AG04449 (cell line): Measurements from ENCODE around the gene THOC2.
A peak's percentile ranks its signal among the peaks of the same experiment; 100 is the strongest.
"Not testable (repeated sequence)": the region's sequence is repeated elsewhere in the genome, so short reads cannot be mapped to it uniquely, and the experiment has no call there.

ENCODE experiments used
- CTCF ChIA-PET: fragments of 350-600 bp; formaldehyde crosslinking; extraction: SDS; loops from one replicate; lab custom pipeline; 2021; ENCODE audit warnings: antibody characterized with exemption; lab: Yijun Ruan, JAX
- POLR2A ChIA-PET: fragments of 400-600, 350-600 bp; formaldehyde crosslinking; extraction: SDS; loops from one replicate; lab custom pipeline; 2020; ENCODE audit warnings: antibody characterized with exemption, inconsistent platforms; lab: Yijun Ruan, JAX
- DNase-seq: peaks from one replicate; pipeline ENCODE4 v3.0.0-alpha.2; 2010; ENCODE audit warnings: low read depth, low spot score
- H3K4me3 ChIP-seq: 2 replicates; pipeline ENCODE4 v1.5.1; 2011; ENCODE audit warnings: low read depth, mild to moderate bottlenecking, control low read depth, low read length
- TF ChIP-seq, protein P1 (sequence below): IDR thresholded peaks from one replicate; pipeline ENCODE4 v1.5.1; 2011; ENCODE audit warnings: mild to moderate bottlenecking, moderate library complexity, low read length, control low read depth, inconsistent platforms; ENCODE audit not compliant: insufficient read depth; ENCODE audit errors: missing control alignments

The THOC2 gene

DNA sequence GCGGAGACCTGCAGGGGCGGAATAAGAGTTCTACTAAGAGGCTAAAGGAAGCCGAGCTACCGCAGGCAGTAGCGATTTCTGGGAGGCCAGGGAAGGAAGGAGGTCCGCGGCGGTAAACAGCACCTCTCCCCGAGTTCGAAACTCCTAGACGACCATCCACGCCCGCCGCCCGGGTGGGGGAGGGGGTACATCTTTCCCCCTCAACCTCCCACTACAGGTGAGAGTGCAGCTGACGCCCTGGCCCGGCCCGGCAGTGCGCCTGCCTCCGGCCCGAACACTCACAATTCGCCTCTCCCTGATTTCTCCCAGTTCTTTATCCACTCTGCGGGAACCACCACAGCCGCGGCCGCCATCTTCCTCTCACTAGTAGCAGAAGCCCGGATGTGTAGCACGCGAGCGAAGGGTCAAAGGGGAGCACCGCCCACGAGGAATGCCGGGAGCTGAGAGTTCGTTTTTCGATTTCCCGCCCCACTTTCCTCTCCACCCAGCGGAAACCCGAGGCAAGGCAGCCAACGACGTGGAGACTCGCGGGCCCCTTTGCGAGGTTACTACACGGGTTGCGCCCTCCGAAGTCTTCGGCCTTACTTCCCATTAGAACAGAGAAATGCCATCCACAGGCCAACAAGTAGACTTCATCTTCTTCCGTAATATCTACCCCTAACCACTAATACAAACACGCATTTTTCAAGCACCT, at the start of gene THOC2:
Gene THOC2, minus strand, starts transcription at position 383 of the 694 bp plus-strand sequence. Its CDS starts 30 bp downstream, at position 353.
- ChIA-PET CTCF (no interaction called here), POLR2A (no interaction called here)
- peak; percentile 16 for DNase-seq
- peak within 1 kb of the TSS; percentile 82 for H3K4me3 ChIP-seq
- TF ChIP-seq, protein P1, sequence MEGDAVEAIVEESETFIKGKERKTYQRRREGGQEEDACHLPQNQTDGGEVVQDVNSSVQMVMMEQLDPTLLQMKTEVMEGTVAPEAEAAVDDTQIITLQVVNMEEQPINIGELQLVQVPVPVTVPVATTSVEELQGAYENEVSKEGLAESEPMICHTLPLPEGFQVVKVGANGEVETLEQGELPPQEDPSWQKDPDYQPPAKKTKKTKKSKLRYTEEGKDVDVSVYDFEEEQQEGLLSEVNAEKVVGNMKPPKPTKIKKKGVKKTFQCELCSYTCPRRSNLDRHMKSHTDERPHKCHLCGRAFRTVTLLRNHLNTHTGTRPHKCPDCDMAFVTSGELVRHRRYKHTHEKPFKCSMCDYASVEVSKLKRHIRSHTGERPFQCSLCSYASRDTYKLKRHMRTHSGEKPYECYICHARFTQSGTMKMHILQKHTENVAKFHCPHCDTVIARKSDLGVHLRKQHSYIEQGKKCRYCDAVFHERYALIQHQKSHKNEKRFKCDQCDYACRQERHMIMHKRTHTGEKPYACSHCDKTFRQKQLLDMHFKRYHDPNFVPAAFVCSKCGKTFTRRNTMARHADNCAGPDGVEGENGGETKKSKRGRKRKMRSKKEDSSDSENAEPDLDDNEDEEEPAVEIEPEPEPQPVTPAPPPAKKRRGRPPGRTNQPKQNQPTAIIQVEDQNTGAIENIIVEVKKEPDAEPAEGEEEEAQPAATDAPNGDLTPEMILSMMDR, result peak; percentile 43

GRCh38 chrX:123781786-123782185, 48.9 kb upstream of the THOC2 start:
- POLR2A ChIA-PET, H3K4me3 ChIP-seq, DNase-seq, CTCF ChIA-PET: not testable (repeated sequence)

DNA sequence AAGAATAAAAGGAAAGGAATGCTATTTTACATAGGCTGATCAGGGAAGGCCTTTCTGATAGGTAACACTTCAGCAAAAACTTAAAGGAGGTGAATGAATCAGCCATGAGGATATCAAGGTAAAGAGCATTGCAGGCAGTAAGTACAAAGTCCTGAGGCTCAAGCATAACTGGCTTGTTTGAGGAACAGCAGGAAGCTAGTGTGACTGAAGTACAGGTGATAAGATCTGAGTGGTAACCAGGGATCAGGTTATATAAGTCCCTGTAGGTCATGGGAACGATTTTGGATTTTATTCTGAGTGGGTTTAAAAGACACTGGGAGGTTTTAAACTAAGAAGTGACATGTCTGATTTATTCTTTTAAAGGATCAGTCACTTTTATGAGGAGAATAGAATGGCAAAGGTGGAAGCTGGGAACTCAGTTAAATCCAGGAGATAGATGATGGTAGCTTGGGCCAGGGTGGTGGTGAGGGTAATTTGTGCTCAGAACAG, 47.1 kb upstream of the THOC2 start:
- ChIA-PET POLR2A (no interaction called here), CTCF (interaction anchor here (1.6 kb wide), 1 partner anchor 9 kb away, joined by 10 read pairs; no protein-coding TSS in a partner anchor)
- no peak overlapping the region for H3K4me3 ChIP-seq
- no peak for DNase-seq
- TF ChIP-seq, protein P1, result no peak

- no peak overlapping the region for H3K4me3 ChIP-seq
- POLR2A ChIA-PET, result no interaction called here
- CTCF ChIA-PET, result no interaction called here
- TF ChIP-seq, protein P1, result no peak
- DNase-seq, result no peak
These were observed 40.6 kb upstream of the THOC2 start for GRCh38 chrX:123773258-123773988.

DNA sequence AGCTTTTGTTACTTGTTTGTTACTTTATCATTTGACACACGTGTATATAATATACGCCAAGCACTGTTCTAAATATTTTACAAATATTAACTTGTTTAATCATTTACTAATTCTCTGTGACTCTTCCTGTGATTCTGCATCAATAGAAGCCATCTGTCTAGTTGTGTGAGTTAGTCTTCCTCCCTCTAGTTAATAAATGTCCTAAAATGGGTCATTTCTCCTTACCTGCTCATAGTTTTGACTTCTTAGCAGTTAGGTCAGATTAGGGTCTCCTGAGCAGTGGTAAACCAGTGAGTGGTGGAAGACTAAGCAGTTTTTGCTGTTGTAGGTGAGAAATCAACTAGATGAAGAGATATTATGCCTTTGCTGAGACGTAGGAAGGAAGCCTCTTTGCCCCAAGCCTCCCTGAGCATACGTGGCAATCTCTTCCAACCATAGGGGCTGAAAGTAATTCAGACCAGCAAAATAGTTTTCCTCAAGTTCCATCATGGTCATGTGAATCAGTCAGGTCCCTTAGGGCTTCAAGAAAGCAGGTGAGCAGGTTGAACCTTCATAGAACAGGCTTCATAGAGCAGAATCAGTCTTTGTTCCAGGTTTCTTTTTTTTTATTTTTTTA, 38.7 kb upstream of the THOC2 start:
- no peak for DNase-seq
- ChIA-PET POLR2A (no interaction called here), CTCF (interaction anchor here (2.4 kb wide), 1 partner anchor 9 kb away, joined by 10 read pairs; no protein-coding TSS in a partner anchor)
- TF ChIP-seq, protein P1, result no peak
- H3K4me3 ChIP-seq, result no peak overlapping the region

DNA sequence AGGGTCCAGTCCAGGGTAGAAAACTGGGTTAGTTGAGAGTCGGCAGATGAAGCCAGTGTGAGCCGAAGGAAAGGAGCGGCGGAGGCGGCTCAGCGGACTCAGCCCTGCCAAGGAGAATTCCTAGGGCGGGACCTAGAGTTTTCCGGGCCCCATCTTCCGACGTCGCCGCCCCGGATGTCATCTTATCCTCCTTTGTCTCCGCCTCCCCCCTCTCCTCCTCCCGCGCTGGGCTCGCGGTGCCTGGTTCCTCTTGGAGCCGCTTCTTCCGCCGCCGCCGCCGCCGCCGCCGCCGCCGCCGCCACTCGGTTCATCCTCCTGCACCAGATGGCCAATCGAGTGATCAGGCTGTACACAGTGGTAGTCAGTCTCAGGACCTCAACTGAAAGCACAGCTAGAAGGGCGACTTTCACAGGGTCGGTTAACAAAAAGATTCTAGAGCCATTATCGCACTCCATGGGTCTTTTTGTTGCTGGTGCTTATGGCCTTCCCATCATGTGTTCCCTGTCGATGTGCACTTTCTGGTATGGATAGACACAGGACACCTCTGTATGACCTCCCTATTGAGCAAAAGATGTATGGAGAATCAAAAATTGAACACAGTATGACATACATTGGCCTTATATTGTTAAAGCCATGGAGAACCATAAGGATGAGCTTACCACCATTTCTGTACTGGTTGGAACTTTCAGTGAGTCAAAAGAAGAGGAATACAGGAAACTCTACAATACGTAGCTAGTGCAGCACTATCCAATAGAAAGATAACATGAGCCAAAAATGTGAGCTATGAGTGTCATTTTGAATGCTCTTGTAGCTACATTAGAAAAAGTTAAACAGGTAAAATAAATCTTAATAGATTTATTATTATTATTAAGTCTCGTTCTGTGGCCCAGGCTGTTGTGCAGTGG, 32.4 kb upstream of the THOC2 start:
- CTCF ChIA-PET, result interaction anchor here (1.4 kb wide), 1 partner anchor 13 kb away, joined by 4 read pairs; no protein-coding TSS in a partner anchor
- POLR2A ChIA-PET, result no interaction called here
- TF ChIP-seq, protein P1, result no peak
- DNase-seq, result no peak
- H3K4me3 ChIP-seq, result peak overlapping the region; percentile 36

DNA sequence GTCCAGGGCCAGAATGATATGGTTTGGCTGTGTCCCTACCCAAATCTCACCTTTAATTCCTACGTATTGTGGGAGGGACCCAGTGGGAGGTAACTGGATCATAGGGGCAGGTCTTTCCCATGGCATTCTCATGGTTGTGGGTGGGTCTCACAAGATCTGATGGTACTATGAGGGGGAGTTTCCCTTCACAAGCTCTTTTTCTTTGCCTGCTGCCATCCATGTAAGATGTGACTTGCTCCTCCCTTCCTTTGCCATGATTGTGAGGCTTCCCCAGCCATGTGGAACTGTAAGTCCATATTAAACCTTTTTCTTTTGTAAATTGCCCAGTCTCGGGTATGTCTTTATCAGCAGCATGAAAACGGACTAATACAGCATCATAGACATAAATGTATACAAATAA, 27.0 kb upstream of the THOC2 start:
- DNase-seq, POLR2A ChIA-PET, H3K4me3 ChIP-seq, CTCF ChIA-PET: not testable (repeated sequence)

GRCh38 chrX:123757794-123758193, 24.9 kb upstream of the THOC2 start:
- H3K4me3 ChIP-seq, DNase-seq, CTCF ChIA-PET: not testable (repeated sequence)

More at GRCh38 chrX:123757794-123758193, 24.9 kb upstream of the THOC2 start:
- POLR2A ChIA-PET, result not testable (repeated sequence)
